Glomerular endothelial cell (primary cell): ENCODE measurements around the gene CYP1B1. TPM values are rescaled to one million over a fixed set of nuclear protein-coding genes. Genes with fewer than 3 reads are reported as not detected.

Experiments used
- DNase-seq: peaks from one replicate; pipeline ENCODE4 v3.0.0-alpha.2; 2011; ENCODE audit warnings: low read depth, low spot score; ENCODE audit errors: extremely low read depth
- total RNA-seq: library from RNA; depleted of rRNA; stranded (reverse); fragments of >200 nt; gene quantifications from 2 replicates; pipeline ENCODE4 v1.2.3, GENCODE V29; 2015

The CYP1B1 gene
- total RNA-seq, 1 donor from 2014 or later, result 11.9 TPM

GRCh38 chr2:38076710-38077430, 919 bp upstream of the CYP1B1 start:
- DNase-seq, result no peak

GRCh38 chr2:38076152-38076709, 280 bp upstream of the CYP1B1 start:
- no peak for DNase-seq

GRCh38 chr2:38074764-38075506, 1.0 kb downstream of the CYP1B1 start:
- DNase-seq, result no peak

GRCh38 chr2:38074058-38074763, 1.7 kb downstream of the CYP1B1 start:
- DNase-seq, result no peak

GRCh38 chr2:38073211-38074057, 2.5 kb downstream of the CYP1B1 start:
- DNase-seq, result no peak

GRCh38 chr2:38070438-38070837, 5.5 kb downstream of the CYP1B1 start:
- DNase-seq, result no peak

- no peak for DNase-seq
Measured at GRCh38 chr2:38068234-38068633, 7.7 kb downstream of the CYP1B1 start.

- DNase-seq, result no peak
Measured at GRCh38 chr2:38066421-38067115, 9.4 kb downstream of the CYP1B1 start.

- no peak for DNase-seq
Measured at GRCh38 chr2:38065502-38066135, 10.3 kb downstream of the CYP1B1 start.

- no peak for DNase-seq
Measured at GRCh38 chr2:38064801-38065501, 11.0 kb downstream of the CYP1B1 start.

GRCh38 chr2:38060236-38061018, 15.5 kb downstream of the CYP1B1 start:
- DNase-seq, result no peak

- DNase-seq, result no peak
Measured at GRCh38 chr2:38057651-38058410, 18.1 kb downstream of the CYP1B1 start.

- no peak for DNase-seq
Measured at GRCh38 chr2:38056216-38056615, 19.7 kb downstream of the CYP1B1 start.

GRCh38 chr2:38045811-38046210, 30.1 kb downstream of the CYP1B1 start:
- DNase-seq, result no peak

GRCh38 chr2:38039121-38039910, 36.6 kb downstream of the CYP1B1 start:
- no peak for DNase-seq

GRCh38 chr2:38038682-38039081, 37.3 kb downstream of the CYP1B1 start:
- no peak for DNase-seq
